Measurements from ENCODE around the gene HES5.

Gene HES5

DNA sequence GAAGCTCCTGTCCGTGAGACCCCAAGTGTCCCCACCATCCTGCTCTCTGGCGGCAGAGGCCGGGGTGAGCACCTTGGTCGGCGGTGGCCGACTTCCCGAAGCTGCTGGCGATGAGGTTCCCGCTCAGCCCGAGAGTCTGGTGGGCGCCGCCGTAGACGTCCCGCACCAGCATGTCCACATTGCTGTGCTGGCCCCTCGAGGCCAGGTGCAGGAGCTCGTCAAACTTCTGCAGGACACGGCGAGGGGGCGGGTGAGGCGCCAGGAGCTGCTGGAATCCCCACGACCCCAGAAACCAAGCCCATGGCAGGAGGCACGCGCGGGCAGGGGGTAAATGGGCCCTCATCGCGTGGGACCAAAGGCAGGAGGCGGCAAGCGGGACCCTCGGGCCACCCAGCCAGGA, 10.3 kb downstream of the HES5 start:
- TF ChIP-seq, protein P1, sequence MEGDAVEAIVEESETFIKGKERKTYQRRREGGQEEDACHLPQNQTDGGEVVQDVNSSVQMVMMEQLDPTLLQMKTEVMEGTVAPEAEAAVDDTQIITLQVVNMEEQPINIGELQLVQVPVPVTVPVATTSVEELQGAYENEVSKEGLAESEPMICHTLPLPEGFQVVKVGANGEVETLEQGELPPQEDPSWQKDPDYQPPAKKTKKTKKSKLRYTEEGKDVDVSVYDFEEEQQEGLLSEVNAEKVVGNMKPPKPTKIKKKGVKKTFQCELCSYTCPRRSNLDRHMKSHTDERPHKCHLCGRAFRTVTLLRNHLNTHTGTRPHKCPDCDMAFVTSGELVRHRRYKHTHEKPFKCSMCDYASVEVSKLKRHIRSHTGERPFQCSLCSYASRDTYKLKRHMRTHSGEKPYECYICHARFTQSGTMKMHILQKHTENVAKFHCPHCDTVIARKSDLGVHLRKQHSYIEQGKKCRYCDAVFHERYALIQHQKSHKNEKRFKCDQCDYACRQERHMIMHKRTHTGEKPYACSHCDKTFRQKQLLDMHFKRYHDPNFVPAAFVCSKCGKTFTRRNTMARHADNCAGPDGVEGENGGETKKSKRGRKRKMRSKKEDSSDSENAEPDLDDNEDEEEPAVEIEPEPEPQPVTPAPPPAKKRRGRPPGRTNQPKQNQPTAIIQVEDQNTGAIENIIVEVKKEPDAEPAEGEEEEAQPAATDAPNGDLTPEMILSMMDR (IDR thresholded peaks at IDR 0.05): no peak

GRCh38 chr1:2519029-2519685, 10.9 kb downstream of the HES5 start:
- TF ChIP-seq, protein P1 (IDR thresholded peaks at IDR 0.05): no peak

GRCh38 chr1:2518528-2518927, 11.5 kb downstream of the HES5 start:
- TF ChIP-seq, protein P1 (IDR thresholded peaks at IDR 0.05): no peak

DNA sequence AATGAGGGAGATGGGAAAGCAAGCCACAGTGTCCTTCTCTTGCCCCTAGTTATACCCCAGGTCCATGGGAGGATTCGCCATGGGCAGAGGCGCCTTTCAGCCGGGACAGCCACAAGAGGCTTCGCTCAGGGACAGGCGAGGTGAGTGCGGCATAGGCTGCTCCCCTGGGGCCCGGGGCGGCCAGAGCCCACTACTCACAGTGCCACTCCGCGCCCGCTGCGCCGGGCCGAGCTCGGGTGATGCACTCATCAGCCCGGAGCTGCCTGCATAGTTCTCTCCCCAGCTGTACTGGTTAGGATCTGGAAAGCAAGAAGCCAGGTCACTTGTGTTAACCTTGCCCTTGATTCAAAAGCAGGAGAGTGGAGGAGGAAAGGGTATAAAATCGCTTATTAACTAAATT, 12.1 kb downstream of the HES5 start:
- TF ChIP-seq, protein P1 (IDR thresholded peaks at IDR 0.05): no peak

DNA sequence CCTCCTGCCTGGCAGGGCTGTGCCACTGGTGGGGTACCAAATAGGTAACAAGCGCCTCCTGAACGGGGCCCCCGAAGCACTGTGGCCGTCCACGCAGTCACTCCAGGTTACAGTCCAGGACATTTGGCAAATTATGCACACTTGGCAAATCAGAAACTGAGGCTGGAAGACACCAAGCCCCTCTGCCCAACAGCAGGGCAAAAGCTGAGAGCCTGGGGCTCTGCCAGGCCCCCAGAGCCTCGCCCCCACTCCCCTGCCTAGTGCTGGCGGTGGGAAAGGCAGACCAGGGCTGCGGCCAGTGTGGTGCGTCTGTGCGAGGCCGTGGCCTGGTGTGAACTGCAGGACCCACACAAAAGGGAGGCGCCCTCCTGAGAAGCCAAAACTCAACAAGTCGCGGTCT, 13.1 kb downstream of the HES5 start:
- TF ChIP-seq, protein P1 (IDR thresholded peaks at IDR 0.05): no peak

DNA sequence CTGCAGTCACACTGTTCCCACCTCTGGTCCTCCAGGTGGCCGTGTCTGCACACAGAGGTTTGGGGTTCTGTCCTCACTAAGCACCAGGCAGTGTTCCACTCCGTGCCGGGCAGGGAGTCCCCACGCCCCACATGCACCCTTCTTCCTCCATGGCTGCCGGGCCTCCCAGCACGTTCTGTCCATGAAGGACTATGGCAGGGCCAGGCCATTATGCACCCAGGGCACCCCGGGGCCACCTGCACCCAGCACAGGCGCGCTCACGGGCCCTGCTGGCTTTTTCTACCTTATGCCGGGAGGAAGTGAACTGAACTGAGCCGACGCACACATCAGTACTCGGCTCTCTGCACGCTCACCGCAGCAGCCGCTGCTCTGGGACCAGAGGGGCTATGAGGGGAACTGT, 13.9 kb downstream of the HES5 start:
- TF ChIP-seq, protein P1 (IDR thresholded peaks at IDR 0.05): no peak

- TF ChIP-seq, protein P1 (IDR thresholded peaks at IDR 0.05): no peak
Observed at GRCh38 chr1:2515763-2516080, 14.3 kb downstream of the HES5 start.

All from LNCAP (cell line).